Subcutaneous adipose tissue (tissue), 4 donors: Measurements from ENCODE around the gene MAPT. TPM values are rescaled to one million over a fixed set of nuclear protein-coding genes. Genes with fewer than 3 reads are reported as not detected.

ENCODE experiments used
- CTCF ChIP-seq: fragments of 450-650 bp; IDR thresholded peaks from one replicate; pipeline ENCODE4 v1.5.1; 2016; ENCODE audit warnings: low read depth, mild to moderate bottlenecking, control low read depth, antibody characterized with exemption, moderate library complexity
- total RNA-seq, 4 donors: library from RNA; depleted of rRNA; stranded (reverse); fragments of >200 nt; gene quantifications; one replicate each; pipeline ENCODE4 v1.1.0, GENCODE V29; 2016

MAPT gene
- total RNA-seq, 4 donors from 2014 or later, result 5.3 to 21.3 (median 9.4) TPM

GRCh38 chr17:45848405-45848804 lies 45.9 kb upstream of the MAPT start:
- TF ChIP-seq CTCF, result no peak

GRCh38 chr17:45848868-45849535 lies 45.4 kb upstream of the MAPT start:
- TF ChIP-seq CTCF, result no peak

GRCh38 chr17:45849536-45849990 lies 44.8 kb upstream of the MAPT start:
- no peak for TF ChIP-seq CTCF

GRCh38 chr17:45850011-45850410 lies 44.3 kb upstream of the MAPT start:
- TF ChIP-seq CTCF, result no peak

- TF ChIP-seq CTCF, result no peak
Observed at GRCh38 chr17:45850468-45850867, 43.9 kb upstream of the MAPT start.

GRCh38 chr17:45851022-45851421 lies 43.3 kb upstream of the MAPT start:
- TF ChIP-seq CTCF, result no peak

GRCh38 chr17:45851464-45851863 lies 42.9 kb upstream of the MAPT start:
- TF ChIP-seq CTCF, result no peak
